ENCODE data around the gene RYR2. TPM values are rescaled to one million over a fixed set of nuclear protein-coding genes. Genes with fewer than 3 reads are reported as not detected.

Gene RYR2
- total RNA-seq, 6 donors from 2014 or later = 1.8 to 23.0 (median 3.7) TPM

DNA sequence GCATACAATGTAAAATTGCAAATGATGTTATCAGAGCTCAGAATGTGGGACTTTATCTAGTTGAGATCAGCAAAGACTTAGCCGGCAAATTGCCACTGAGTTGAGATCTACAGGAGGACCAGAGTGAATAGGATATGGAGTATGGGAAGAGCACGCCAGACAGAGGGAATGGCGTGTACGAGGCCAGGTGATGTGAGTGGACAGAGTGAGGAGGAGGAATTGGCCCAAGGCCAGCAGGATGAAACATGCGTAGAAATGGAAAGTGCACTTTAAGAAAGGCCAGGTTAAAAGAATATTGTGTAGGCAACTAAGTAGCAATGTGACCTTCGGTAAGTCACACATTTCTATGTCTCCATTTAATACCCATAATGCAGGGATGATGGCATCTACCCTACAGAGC is 637.7 kb downstream of the RYR2 start:
- no peak for DNase-seq
- no peak overlapping the region for H3K4me3 ChIP-seq
- TF ChIP-seq, protein P1, sequence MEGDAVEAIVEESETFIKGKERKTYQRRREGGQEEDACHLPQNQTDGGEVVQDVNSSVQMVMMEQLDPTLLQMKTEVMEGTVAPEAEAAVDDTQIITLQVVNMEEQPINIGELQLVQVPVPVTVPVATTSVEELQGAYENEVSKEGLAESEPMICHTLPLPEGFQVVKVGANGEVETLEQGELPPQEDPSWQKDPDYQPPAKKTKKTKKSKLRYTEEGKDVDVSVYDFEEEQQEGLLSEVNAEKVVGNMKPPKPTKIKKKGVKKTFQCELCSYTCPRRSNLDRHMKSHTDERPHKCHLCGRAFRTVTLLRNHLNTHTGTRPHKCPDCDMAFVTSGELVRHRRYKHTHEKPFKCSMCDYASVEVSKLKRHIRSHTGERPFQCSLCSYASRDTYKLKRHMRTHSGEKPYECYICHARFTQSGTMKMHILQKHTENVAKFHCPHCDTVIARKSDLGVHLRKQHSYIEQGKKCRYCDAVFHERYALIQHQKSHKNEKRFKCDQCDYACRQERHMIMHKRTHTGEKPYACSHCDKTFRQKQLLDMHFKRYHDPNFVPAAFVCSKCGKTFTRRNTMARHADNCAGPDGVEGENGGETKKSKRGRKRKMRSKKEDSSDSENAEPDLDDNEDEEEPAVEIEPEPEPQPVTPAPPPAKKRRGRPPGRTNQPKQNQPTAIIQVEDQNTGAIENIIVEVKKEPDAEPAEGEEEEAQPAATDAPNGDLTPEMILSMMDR (IDR thresholded peaks at IDR 0.05) = no peak
- TF ChIP-seq POLR2AphosphoS5 (IDR thresholded peaks at IDR 0.05) (no peak), POLR2A (IDR thresholded peaks at IDR 0.05) (no peak), EP300 (IDR thresholded peaks at IDR 0.05) (no peak)
- no peaks in the 10 kb centered on the region for H3K36me3 ChIP-seq
- H3K27me3 ChIP-seq = no peaks in the 10 kb centered on the region
- no peak for ATAC-seq (ENCODE audit: low FRiP score in 2 of 2)
- no peak overlapping the region for H3K27ac ChIP-seq
- no peaks in the 10 kb centered on the region for H3K4me1 ChIP-seq
- no peaks in the 10 kb centered on the region for H3K9me3 ChIP-seq
- 82 to 90% methylated on average over 6 of the region's 6 CpGs for WGBS, 2 donors

DNA sequence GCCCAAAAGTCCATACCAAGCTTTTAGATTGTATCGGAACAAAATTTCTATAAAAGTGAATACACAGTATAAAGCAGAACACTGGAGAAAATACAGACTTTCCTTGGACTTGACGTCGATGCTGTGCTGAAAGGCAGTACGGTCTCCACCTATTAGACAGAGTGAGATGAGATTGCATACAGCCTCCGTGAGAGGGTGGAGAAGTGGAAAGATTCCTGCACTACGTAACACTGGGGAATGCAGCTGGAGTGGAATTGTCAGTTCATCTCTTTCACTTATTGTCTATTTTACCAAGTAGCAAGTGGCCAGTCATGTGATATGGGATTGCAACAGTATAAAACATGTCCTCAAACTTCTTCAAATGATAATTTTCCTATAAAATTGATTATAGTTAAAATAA is 639.2 kb downstream of the RYR2 start:
- 81 to 83% methylated on average over 6 of the region's 6 CpGs for WGBS, 2 donors
- no peak overlapping the region for H3K27ac ChIP-seq
- ATAC-seq (ENCODE audit: low FRiP score in 2 of 2) = peak in 1 of 2 donors; percentile 56
- H3K36me3 ChIP-seq = no peaks in the 10 kb centered on the region
- no peaks in the 10 kb centered on the region for H3K27me3 ChIP-seq
- H3K9me3 ChIP-seq = no peaks in the 10 kb centered on the region
- no peak overlapping the region for H3K4me3 ChIP-seq
- no peak for DNase-seq
- no peaks in the 10 kb centered on the region for H3K4me1 ChIP-seq
- TF ChIP-seq EP300 (IDR thresholded peaks at IDR 0.05) (no peak), POLR2A (IDR thresholded peaks at IDR 0.05) (no peak), POLR2AphosphoS5 (IDR thresholded peaks at IDR 0.05) (no peak)
- TF ChIP-seq, protein P1 (IDR thresholded peaks at IDR 0.05) = no peak

- Histone ChIP-seq H3K4me1 (no peaks in the 10 kb centered on the region), H3K4me3 (no peak overlapping the region), H3K27me3 (no peaks in the 10 kb centered on the region), H3K27ac (no peak overlapping the region), H3K36me3 (no peaks in the 10 kb centered on the region), H3K9me3 (no peaks in the 10 kb centered on the region)
- no peak for ATAC-seq (ENCODE audit: low FRiP score in 2 of 2)
- DNase-seq = no peak
- WGBS, 2 donors = 78 to 85% methylated on average over 6 of the region's 6 CpGs
- no peak for TF ChIP-seq EP300 (IDR thresholded peaks at IDR 0.05)
- TF ChIP-seq, protein P1 (IDR thresholded peaks at IDR 0.05) = no peak
- TF ChIP-seq POLR2AphosphoS5 (IDR thresholded peaks at IDR 0.05) = no peak
- TF ChIP-seq POLR2A (IDR thresholded peaks at IDR 0.05) = no peak
These were observed 642.3 kb downstream of the RYR2 start for GRCh38 chr1:237684236-237684635.

DNA sequence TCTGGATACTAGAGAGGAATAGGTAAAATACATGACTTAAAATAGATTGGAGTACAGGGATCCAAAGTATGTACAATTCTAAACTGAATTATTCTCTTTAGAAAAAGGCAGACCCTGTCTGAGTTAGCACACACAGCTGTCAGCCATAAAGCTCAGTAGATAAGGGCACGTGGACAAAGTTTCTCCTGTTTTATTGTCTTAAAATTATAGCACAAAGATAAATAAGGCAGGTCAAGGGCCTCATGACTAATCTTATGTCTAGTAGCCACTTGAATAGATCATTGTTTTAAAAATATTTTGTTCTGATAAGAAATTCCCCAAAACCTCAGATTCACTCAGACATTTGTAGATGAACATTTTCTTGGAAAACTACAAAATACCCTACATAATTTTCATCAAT is 643.6 kb downstream of the RYR2 start:
- DNase-seq = no peak
- Histone ChIP-seq H3K9me3 (no peaks in the 10 kb centered on the region), H3K4me1 (no peaks in the 10 kb centered on the region), H3K27ac (no peak overlapping the region), H3K36me3 (no peaks in the 10 kb centered on the region), H3K4me3 (no peak overlapping the region), H3K27me3 (no peaks in the 10 kb centered on the region)
- 45 to 50% methylated on average over 1 of the region's 1 CpG for WGBS, 2 donors
- no peak for ATAC-seq (ENCODE audit: low FRiP score in 2 of 2)
- TF ChIP-seq POLR2A (IDR thresholded peaks at IDR 0.05) (no peak), POLR2AphosphoS5 (IDR thresholded peaks at IDR 0.05) (no peak), EP300 (IDR thresholded peaks at IDR 0.05) (no peak)
- TF ChIP-seq, protein P1 (IDR thresholded peaks at IDR 0.05) = no peak

GRCh38 chr1:237687804-237688203 is 645.8 kb downstream of the RYR2 start:
- H3K4me1 ChIP-seq = no peaks in the 10 kb centered on the region
- H3K27ac ChIP-seq = no peak overlapping the region
- no peak overlapping the region for H3K4me3 ChIP-seq
- WGBS, 2 donors = 57 to 62% methylated on average over 5 of the region's 5 CpGs
- peak in 1 of 2 donors; percentile 29 for ATAC-seq (ENCODE audit: low FRiP score in 2 of 2)
- no peaks in the 10 kb centered on the region for H3K9me3 ChIP-seq
- H3K36me3 ChIP-seq = no peaks in the 10 kb centered on the region
- no peaks in the 10 kb centered on the region for H3K27me3 ChIP-seq
- no peak for DNase-seq
- TF ChIP-seq EP300 (IDR thresholded peaks at IDR 0.05) (no peak), POLR2A (IDR thresholded peaks at IDR 0.05) (no peak), POLR2AphosphoS5 (IDR thresholded peaks at IDR 0.05) (no peak)
- TF ChIP-seq, protein P1 (IDR thresholded peaks at IDR 0.05) = no peak
